ENCODE measurements around the gene MAP1S.

MAP1S gene, protein sequence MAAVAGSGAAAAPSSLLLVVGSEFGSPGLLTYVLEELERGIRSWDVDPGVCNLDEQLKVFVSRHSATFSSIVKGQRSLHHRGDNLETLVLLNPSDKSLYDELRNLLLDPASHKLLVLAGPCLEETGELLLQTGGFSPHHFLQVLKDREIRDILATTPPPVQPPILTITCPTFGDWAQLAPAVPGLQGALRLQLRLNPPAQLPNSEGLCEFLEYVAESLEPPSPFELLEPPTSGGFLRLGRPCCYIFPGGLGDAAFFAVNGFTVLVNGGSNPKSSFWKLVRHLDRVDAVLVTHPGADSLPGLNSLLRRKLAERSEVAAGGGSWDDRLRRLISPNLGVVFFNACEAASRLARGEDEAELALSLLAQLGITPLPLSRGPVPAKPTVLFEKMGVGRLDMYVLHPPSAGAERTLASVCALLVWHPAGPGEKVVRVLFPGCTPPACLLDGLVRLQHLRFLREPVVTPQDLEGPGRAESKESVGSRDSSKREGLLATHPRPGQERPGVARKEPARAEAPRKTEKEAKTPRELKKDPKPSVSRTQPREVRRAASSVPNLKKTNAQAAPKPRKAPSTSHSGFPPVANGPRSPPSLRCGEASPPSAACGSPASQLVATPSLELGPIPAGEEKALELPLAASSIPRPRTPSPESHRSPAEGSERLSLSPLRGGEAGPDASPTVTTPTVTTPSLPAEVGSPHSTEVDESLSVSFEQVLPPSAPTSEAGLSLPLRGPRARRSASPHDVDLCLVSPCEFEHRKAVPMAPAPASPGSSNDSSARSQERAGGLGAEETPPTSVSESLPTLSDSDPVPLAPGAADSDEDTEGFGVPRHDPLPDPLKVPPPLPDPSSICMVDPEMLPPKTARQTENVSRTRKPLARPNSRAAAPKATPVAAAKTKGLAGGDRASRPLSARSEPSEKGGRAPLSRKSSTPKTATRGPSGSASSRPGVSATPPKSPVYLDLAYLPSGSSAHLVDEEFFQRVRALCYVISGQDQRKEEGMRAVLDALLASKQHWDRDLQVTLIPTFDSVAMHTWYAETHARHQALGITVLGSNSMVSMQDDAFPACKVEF

GRCh38 chr19:17718947-17719711 lies at the start of gene MAP1S:
MAP1S (plus strand) TSS chr19:17719480; CDS start chr19:17719503, 23 bp downstream.
- peak; percentile 30 to 33 for DNase-seq (ENCODE audit: low read depth in 2 of 2)

DNA sequence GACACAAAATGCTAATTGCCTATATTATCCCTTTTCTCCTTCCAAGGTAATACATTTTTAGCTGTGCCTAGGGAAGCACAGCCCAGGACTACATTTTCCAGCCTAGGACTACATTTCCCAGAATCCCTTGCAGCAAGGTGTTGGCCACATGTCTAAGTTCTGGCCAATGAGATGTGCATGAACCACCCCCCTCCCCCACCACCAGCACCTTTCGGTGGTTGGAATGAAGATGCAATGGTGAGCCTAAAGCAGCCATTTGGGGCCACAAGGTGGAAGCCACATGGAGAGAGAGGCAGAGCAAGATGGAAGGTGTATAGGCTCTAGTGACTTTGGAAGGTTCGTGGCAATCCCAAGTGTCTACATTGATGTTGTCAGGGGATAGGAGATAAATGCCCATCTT lies 47.4 kb upstream of the MAP1S start:
- DNase-seq (ENCODE audit: low read depth in 2 of 2) = no peak

GRCh38 chr19:17673937-17674799 lies 45.1 kb upstream of the MAP1S start:
- no peak for DNase-seq (ENCODE audit: low read depth in 2 of 2)

- DNase-seq (ENCODE audit: low read depth in 2 of 2) = no peak
These were observed 43.0 kb upstream of the MAP1S start for GRCh38 chr19:17676295-17676694.

GRCh38 chr19:17677002-17677401 lies 42.3 kb upstream of the MAP1S start:
- no peak for DNase-seq (ENCODE audit: low read depth in 2 of 2)

DNA sequence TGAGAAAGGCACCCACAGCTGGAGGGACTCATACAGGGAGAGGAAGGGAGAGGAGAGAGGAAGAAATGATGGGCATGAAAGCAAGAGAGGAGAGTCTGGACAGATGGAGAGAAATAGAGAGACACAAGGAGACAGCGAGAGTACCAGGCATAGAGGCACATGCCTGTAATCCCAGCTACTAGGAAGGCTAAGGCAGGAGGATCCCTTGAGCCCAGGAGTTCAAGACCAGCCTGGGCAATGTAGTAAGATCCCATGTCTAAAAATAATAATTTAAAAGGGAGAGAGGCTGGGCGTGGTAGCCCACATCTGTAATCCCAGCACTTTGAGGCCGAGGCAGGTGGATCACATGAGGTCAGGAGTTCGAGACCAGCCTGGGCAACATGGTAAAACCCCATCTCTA lies 40.4 kb upstream of the MAP1S start:
- no peak for DNase-seq (ENCODE audit: low read depth in 2 of 2)

- no peak for DNase-seq (ENCODE audit: low read depth in 2 of 2)
These were observed 39.6 kb upstream of the MAP1S start for GRCh38 chr19:17679526-17680229.

- peak; percentile 24 to 25 for DNase-seq (ENCODE audit: low read depth in 2 of 2)
These were observed 39.0 kb upstream of the MAP1S start for GRCh38 chr19:17680230-17680722.

DNA sequence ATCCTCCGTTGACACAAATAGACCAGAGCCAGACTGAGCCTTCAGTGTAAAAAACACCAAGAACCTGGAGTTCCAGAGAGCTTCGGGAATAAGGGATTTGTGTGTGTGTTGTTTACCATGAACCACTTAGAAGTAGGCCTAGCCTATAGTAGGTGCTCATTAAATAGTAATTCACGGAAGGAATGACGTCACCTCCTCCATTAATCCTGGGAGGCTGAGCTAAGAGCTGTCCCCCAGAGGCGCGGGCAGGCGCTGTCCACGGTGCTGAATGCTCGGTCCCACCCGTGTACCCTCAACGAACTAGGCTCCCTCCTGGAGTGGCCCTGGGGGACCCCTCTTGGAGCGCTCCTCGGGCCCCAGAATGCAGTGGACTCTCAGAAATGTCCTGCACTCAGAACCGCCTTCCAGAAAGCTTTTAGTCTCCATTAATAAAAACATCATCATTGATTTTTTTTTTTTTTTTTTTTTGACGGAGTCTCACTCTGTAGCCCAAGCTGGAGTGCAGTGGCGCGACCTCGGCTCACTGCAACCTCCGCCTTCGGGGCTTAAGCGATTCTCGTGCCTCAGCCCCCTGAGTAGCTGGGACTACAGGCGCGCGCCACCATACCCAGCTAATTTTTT lies 37.7 kb upstream of the MAP1S start:
- no peak for DNase-seq (ENCODE audit: low read depth in 2 of 2)

DNA sequence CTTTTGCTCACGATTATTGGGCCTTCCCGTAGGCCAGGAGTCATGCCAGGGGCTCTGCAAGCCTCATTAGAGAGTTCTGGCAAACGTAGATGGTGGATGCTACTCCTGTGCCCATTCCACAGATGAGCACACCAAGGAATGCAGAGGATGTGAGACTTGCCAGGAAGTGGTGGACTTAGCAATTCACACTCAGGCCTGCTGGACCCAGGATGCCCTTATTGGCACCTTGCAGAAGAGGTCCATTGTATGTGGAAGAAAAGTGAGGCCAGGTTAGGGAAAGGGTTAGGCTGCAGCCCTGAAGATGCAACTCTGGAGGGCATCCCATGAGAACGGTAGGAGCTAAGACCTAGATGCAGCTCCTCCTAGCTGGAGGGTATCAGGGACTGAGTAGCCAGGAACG lies 37.0 kb upstream of the MAP1S start:
- no peak for DNase-seq (ENCODE audit: low read depth in 2 of 2)

DNA sequence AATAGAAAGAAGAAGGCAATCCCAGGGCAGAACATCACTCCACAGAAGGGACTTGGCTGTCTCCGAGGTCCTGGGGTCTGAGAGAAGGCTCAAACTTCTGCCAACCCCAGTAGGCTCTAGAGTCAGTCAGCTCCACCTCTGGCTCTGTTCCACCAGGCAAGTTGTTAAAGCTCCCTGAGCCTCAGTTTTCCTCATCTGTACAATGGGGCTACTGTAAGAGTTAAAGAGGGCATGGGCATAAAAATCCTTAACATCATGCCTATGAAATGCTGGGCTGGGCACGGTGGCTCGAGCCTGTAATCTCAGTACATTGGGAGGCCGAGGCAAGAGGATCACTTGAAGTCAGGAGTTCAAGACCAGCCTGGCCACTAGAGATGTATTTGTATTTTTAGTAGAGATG lies 36.2 kb upstream of the MAP1S start:
- no peak for DNase-seq (ENCODE audit: low read depth in 2 of 2)

DNA sequence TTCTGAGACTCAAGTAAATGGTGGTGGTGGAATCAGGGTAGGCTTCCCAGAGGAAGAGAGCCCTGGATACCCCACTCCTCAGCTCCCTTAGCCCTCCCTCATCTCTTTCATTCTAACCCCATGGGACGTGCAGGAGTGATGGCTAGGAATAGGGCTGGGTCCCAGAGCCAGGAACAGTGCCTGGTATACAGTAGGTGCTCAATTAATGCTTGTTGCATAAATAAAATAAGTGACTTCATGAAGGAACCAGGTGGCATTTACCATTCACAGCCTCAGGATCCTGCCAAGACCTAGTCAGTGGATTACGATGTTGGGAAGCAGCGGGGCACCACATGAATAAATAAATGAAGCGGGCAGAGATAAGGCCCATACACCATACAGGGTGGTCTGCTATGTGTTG lies 35.0 kb upstream of the MAP1S start:
- no peak for DNase-seq (ENCODE audit: low read depth in 2 of 2)

DNA sequence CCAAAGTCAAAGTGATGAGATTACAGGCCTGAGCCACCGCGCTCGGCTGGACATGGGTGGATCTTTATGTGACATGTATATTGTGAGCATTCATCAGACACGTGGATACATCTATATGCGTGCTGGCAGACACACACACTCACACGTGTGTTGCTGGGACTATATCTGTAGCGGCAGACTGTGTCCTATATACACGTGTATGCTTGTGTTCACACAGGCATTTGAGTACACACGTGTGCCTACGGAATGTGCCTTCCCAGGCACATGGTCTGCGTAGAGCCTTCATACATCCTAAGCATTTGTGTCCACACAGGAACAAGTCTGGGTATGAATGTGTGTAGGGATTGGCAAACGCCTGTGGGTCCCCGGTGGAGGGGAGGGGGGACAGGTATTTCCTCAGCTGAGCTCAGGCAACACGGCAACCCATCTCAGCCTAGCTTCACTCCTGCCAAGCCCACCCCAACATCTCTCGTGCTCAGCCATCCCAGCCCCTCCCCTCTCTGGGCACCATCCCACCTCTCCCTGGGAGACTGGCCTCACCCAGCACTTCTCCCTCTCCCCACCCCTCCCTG lies 33.7 kb upstream of the MAP1S start:
- DNase-seq (ENCODE audit: low read depth in 2 of 2) = no peak

DNA sequence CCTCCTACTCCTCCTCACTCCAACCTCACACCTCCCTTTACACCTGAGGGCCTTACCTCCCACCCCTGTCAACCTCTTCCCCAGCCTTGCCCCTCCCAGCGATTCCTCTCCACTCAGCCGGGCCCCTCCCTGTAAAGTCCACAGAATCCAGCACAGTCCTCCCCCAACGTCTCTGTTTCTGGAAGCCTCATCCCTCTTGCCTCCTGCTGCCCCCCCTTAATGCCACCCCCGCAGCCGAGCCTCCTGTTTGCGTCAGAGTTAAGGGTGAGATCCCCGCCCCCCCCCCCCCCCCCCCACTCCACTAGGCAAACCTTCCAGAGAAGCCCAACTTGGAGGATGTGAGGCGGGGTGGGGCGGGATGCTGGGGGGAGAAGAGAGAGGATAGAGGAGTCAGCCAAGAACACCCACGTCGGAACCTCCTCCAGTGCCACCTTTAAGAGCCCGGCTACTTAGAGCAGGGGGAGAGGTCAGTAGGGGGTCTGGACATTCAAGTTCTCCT lies 33.2 kb upstream of the MAP1S start:
- DNase-seq (ENCODE audit: low read depth in 2 of 2) = no peak

DNA sequence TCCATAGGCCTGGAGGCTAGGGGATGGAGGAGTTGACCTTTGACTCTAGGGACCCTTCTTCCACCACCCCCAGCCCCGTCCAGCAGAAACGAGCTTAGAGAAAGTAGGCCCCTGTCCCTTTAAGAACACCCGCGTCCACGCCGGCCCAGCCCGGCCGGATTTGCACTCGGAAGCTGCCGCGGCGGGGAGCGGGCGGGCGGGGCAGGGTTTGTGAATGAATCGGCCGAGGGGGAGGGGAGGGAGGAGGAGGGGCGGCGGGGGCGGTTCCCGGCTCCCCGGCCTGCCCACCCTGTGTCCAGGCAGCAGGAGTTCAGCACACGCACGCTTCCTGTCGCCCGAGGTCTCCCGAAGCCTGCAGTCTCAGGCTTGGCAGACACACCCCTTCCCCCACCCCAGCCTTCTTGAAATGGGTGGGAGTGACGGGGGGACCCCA lies 32.7 kb upstream of the MAP1S start:
- no peak for DNase-seq (ENCODE audit: low read depth in 2 of 2)

DNA sequence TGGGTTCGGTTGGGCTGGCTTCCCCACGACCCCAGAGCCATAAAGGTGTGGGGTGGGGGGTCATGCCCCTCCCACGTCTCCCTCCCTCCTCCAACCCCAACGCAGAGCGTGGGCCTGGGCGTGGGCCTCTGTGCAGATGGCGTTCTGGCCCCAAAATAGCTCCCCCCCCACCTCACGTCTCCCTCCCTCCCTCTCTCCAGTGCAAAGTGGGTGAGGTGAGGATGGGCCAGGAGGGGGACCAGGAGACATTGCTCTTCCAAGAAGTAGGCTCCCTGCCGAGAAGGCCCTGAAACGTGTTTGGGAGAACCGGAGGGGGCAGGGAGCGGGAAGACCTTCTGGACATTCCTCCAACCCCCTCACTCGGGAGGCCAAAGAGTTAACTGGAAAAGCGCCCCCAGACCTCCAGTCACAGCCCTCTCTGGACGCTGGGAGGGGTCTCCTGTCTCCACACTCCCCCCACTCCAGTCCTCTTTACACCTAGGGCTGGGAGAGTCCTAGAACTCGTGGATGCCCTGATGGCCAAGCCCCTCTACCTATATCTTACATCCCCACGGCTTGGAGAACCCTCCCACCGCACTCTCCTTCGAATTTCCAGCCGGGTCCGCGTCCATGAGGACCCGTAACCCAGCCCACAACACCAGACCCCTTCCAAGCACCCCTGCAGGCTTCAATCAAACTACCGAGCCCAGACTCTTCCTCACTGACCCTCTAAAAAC lies 32.0 kb upstream of the MAP1S start:
- DNase-seq (ENCODE audit: low read depth in 2 of 2) = no peak

GRCh38 chr19:17687857-17688784 lies 31.2 kb upstream of the MAP1S start, which contains the start of gene UNC13A:
UNC13A (minus strand) TSS chr19:17688354; CDS start chr19:17688199, 155 bp downstream.
- DNase-seq (ENCODE audit: low read depth in 2 of 2) = no peak

Measured in stimulated activated CD8-positive, alpha-beta memory T cell treated with anti-CD3 and anti-CD28 coated beads, Interleukin-2, amount 100 ng/mL, for 1 hour (primary cell).